T-helper 17 cell (primary cell): ENCODE measurements around the gene EMILIN2. TPM values are rescaled to one million over a fixed set of nuclear protein-coding genes. Genes with fewer than 3 reads are reported as not detected.
A peak's percentile ranks its signal among the peaks of the same experiment; 100 is the strongest.

ENCODE experiments used
- ATAC-seq: fragments of 150-1000 bp; cut with Tn5 transposase; 2 replicates; pipeline ENCODE4 v1.10.0; 2021; ENCODE audit warnings: mild to moderate bottlenecking, moderate library complexity
- DNase-seq, 3 donors: peaks; one replicate each; pipeline versions ENCODE4 v3.0.0 to v3.0.0-alpha.2; 2020 to 2021
- H3K9me3 ChIP-seq: one replicate; pipeline ENCODE4 v1.7.0; 2013; ENCODE audit warnings: low read length, mild to moderate bottlenecking; ENCODE audit not compliant: control insufficient read depth, poor library complexity, severe bottlenecking
- H3K27ac Mint-ChIP-seq: one replicate; pipeline ENCODE4 v1.8.0; 2022; ENCODE audit warnings: mild to moderate bottlenecking, moderate library complexity, mixed read lengths
- H3K27me3 Mint-ChIP-seq: one replicate; pipeline ENCODE4 v1.8.0; 2022; ENCODE audit warnings: mixed read lengths
- H3K36me3 Mint-ChIP-seq: one replicate; pipeline ENCODE4 v1.8.0; 2022; ENCODE audit warnings: low read depth, mixed read lengths
- H3K4me1 Mint-ChIP-seq: one replicate; pipeline ENCODE4 v1.8.0; 2022; ENCODE audit warnings: mild to moderate bottlenecking, mixed read lengths
- H3K4me3 Mint-ChIP-seq: one replicate; pipeline ENCODE4 v1.8.0; 2022; ENCODE audit warnings: mild to moderate bottlenecking, moderate library complexity, mixed read lengths
- total RNA-seq, 4 donors: library from RNA in 2 of 4; stranded (reverse) in 2 of 4; gene quantifications; one replicate each; pipeline ENCODE4 v1.2.3 and lab custom pipeline; 2022 to 2026

EMILIN2 gene
- total RNA-seq, 2 donors from 2014 or later = 5.8 to 9.9 TPM

DNA sequence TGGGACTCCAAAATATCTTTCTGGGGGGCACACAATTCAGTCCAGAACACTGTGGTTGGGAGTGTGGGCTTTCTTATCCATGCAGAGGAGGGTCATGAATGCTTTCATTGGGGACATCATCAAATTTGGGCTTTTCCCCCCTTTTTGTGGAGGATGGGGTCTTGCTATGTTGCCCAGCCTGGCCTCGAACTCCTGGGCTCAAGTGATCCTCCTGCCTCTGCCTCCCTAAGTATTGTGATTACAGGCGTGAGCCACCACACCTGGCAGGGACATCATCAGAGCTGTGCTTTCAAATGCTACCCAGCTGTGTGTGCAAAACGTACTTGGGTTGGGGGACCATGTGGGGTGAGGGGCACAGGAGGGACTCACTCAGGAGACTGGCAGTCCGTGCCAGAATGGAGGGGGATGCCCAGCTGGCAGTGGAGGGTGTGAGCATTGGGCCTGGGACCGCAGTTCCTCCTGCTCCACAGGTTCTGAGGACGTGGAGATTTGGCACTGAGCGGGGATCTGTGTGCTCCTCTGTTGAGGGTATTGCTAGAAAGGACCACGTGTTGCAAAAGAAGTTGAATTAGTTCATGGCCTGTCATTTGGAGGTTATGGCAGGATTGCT, 24.4 kb downstream of the EMILIN2 start:
- no peak overlapping the region for H3K27ac Mint-ChIP-seq
- peaks cover 8% of the 10 kb centered on the region for H3K4me1 Mint-ChIP-seq
- no peak for DNase-seq
- H3K4me3 Mint-ChIP-seq = no peak overlapping the region
- peaks cover 4% of the 10 kb centered on the region for H3K27me3 Mint-ChIP-seq
- no peaks in the 10 kb centered on the region for H3K36me3 Mint-ChIP-seq
- ATAC-seq = no peak
- H3K9me3 ChIP-seq = no peaks in the 10 kb centered on the region

DNA sequence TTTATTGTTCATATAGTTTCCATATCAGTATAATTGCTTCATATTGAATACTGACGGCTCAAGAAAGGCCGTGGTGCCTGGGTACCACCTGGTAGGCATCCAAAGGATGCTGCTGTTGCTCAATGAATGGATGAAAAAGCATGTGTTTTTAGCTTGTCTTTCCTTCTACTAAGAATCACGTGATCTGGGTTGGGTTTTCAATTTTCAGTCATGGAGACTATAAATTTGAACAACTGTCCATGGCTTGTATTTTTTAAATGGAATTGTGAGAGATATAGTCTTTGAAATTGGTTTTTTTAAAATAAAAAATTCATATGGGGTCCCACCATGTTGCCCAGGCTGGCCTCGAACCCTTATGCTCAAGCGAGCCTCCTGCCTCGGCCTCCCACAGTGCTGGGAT, 25.3 kb downstream of the EMILIN2 start:
- no peak overlapping the region for H3K4me3 Mint-ChIP-seq
- H3K27me3 Mint-ChIP-seq = peaks cover 4% of the 10 kb centered on the region
- DNase-seq (no peak), ATAC-seq (no peak)
- H3K4me1 Mint-ChIP-seq = peaks cover 4% of the 10 kb centered on the region
- no peaks in the 10 kb centered on the region for H3K36me3 Mint-ChIP-seq
- H3K27ac Mint-ChIP-seq = no peak overlapping the region
- H3K9me3 ChIP-seq = no peaks in the 10 kb centered on the region

DNA sequence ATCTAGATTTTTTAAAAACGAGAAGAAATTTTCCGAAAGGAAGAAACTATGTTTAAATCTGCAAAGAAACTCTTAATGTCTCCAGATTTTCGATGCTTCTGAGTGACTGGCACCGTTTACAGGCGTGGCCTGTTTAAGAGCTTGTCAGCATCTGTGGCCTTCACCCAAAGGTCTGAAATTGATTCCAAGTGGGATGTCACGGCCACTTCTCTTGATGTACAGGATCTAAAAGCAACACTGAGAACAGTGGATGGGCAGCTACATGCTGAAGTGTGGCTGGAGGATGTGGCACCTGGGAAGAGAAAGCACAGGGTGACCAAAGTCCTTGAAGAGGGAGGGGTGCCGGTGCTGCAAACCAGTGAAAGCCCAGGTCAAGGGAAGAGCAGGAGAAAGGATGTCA, 28.0 kb downstream of the EMILIN2 start:
- H3K36me3 Mint-ChIP-seq = no peaks in the 10 kb centered on the region
- ATAC-seq = no peak
- H3K27ac Mint-ChIP-seq = no peak overlapping the region
- H3K4me1 Mint-ChIP-seq = peaks cover 4% of the 10 kb centered on the region
- no peak overlapping the region for H3K4me3 Mint-ChIP-seq
- H3K9me3 ChIP-seq = no peaks in the 10 kb centered on the region
- DNase-seq = no peak
- no peaks in the 10 kb centered on the region for H3K27me3 Mint-ChIP-seq

GRCh38 chr18:2878656-2879330, 32.0 kb downstream of the EMILIN2 start:
- no peaks in the 10 kb centered on the region for H3K9me3 ChIP-seq
- no peaks in the 10 kb centered on the region for H3K36me3 Mint-ChIP-seq
- ATAC-seq (no peak), DNase-seq (no peak)
- H3K4me3 Mint-ChIP-seq = no peak overlapping the region
- H3K27me3 Mint-ChIP-seq = no peaks in the 10 kb centered on the region
- no peak overlapping the region for H3K27ac Mint-ChIP-seq
- peaks cover 22% of the 10 kb centered on the region for H3K4me1 Mint-ChIP-seq

GRCh38 chr18:2879889-2880288, 33.1 kb downstream of the EMILIN2 start:
- Mint-ChIP-seq H3K4me1 (peaks cover 22% of the 10 kb centered on the region), H3K27me3 (no peaks in the 10 kb centered on the region), H3K36me3 (no peaks in the 10 kb centered on the region), H3K4me3 (no peak overlapping the region), H3K27ac (no peak overlapping the region)
- no peaks in the 10 kb centered on the region for H3K9me3 ChIP-seq
- ATAC-seq (no peak), DNase-seq (no peak)

- H3K4me1 Mint-ChIP-seq = peaks cover 19% of the 10 kb centered on the region
- no peaks in the 10 kb centered on the region for H3K9me3 ChIP-seq
- H3K36me3 Mint-ChIP-seq = no peaks in the 10 kb centered on the region
- no peaks in the 10 kb centered on the region for H3K27me3 Mint-ChIP-seq
- no peak overlapping the region for H3K27ac Mint-ChIP-seq
- DNase-seq (no peak), ATAC-seq (no peak)
- no peak overlapping the region for H3K4me3 Mint-ChIP-seq
These were observed 33.7 kb downstream of the EMILIN2 start for GRCh38 chr18:2880473-2880872.

DNA sequence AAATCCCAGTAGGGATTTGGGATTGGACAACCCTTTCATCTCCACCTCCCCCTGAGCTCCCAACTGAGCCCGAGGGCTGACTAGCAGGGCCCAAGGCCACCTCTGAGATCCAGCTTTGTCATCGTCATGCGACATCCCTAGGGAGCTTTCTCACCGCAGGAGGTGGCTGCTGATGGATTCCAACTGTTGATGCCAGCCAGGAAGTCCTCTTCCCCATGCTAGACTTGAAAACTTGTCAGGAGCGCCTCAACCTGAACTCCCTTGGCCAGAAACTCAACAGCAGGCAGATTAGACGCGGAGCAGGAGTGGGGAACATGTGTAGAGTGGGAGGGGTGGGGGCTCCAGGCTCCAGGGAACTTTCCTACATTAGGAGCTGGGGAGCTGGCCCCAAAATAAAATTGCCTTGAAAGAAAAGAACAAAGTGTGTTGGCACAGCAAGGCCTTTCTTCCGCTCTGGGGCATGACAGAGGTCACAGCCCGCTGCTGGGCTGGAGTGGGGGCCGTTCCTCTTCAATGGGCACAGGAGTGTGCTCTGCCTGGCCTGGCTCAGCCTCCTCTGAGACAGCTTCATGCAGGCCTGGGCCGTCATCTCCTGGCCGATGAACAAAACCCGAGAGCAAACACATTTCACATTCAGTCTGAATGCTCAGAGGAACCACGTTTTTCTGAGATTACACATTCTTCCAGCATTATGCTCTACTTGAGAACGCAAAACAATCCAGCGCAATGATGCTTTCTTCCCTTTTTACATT, 34.5 kb downstream of the EMILIN2 start:
- H3K36me3 Mint-ChIP-seq = no peaks in the 10 kb centered on the region
- ATAC-seq = peak; percentile 32
- DNase-seq = no peak
- no peaks in the 10 kb centered on the region for H3K27me3 Mint-ChIP-seq
- H3K9me3 ChIP-seq = no peaks in the 10 kb centered on the region
- H3K4me3 Mint-ChIP-seq = peak overlapping the region; percentile 78
- H3K27ac Mint-ChIP-seq = peak overlapping the region; percentile 94
- peaks cover 19% of the 10 kb centered on the region for H3K4me1 Mint-ChIP-seq

GRCh38 chr18:2881840-2882195, 35.0 kb downstream of the EMILIN2 start:
- H3K36me3 Mint-ChIP-seq = no peaks in the 10 kb centered on the region
- H3K9me3 ChIP-seq = peaks cover 3% of the 10 kb centered on the region
- peak overlapping the region; percentile 78 for H3K4me3 Mint-ChIP-seq
- DNase-seq (no peak), ATAC-seq (peak; percentile 66)
- H3K4me1 Mint-ChIP-seq = peaks cover 19% of the 10 kb centered on the region
- H3K27ac Mint-ChIP-seq = peak overlapping the region; percentile 94
- H3K27me3 Mint-ChIP-seq = no peaks in the 10 kb centered on the region

DNA sequence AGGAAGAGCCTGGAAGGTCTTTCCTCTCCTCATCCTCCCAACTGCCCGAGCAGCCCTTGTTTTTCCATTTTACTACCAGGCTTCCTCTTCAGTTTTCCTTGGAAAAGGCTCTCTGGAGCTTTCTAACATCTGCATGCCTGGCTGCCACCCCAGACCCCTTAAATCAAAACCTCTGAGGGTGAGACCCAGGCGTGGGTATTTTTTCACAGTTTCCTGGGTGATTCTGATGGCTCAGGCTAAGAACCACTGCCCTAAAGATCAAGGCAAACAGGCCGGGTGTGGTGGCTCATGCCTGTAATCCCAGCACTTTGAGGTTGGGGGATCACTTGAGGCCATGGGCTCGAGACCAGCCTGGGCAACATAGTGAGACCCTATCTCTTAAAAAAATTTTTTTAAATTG, 35.4 kb downstream of the EMILIN2 start:
- Mint-ChIP-seq H3K4me1 (peaks cover 19% of the 10 kb centered on the region), H3K27ac (peak overlapping the region; percentile 94), H3K27me3 (no peaks in the 10 kb centered on the region), H3K36me3 (no peaks in the 10 kb centered on the region), H3K4me3 (peak overlapping the region; percentile 78)
- H3K9me3 ChIP-seq = peaks cover 3% of the 10 kb centered on the region
- ATAC-seq (no peak), DNase-seq (no peak)

- no peaks in the 10 kb centered on the region for H3K36me3 Mint-ChIP-seq
- peaks cover 3% of the 10 kb centered on the region for H3K9me3 ChIP-seq
- ATAC-seq (peak; percentile 85), DNase-seq (peak in 1 of 3 donors; percentile 21)
- H3K4me3 Mint-ChIP-seq = peak overlapping the region; percentile 82
- H3K27ac Mint-ChIP-seq = peak overlapping the region; percentile 94
- peaks cover 19% of the 10 kb centered on the region for H3K4me1 Mint-ChIP-seq
- H3K27me3 Mint-ChIP-seq = no peaks in the 10 kb centered on the region
These were observed 36.4 kb downstream of the EMILIN2 start for GRCh38 chr18:2883076-2883735.

- Mint-ChIP-seq H3K27me3 (no peaks in the 10 kb centered on the region), H3K36me3 (no peaks in the 10 kb centered on the region), H3K27ac (no peak overlapping the region), H3K4me1 (peaks cover 21% of the 10 kb centered on the region), H3K4me3 (no peak overlapping the region)
- ATAC-seq = no peak
- DNase-seq = no peak
- H3K9me3 ChIP-seq = peaks cover 3% of the 10 kb centered on the region
These were observed 38.0 kb downstream of the EMILIN2 start for GRCh38 chr18:2884706-2885285.

DNA sequence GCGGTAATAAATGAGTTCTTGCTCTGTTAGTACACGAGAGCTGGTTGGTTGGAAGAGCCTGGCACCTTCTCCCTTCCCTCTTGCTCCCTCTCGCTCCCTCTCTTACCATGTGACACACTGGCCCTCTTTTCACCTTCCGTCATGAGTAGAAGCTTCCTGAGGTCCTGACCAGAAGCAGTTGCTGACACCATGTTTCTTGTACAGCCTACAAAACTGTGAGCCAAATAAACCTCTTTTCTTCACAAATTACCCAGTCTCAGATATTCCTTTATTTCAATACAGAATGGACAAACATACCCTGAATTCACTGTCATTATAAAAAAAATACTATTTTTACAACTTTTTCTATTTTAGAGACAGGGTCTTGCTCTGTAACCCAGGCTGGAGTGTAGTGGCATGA, 40.7 kb downstream of the EMILIN2 start:
- Mint-ChIP-seq H3K27ac (no peak overlapping the region), H3K36me3 (no peaks in the 10 kb centered on the region), H3K4me1 (peaks cover 38% of the 10 kb centered on the region), H3K27me3 (no peaks in the 10 kb centered on the region), H3K4me3 (no peak overlapping the region)
- DNase-seq (no peak), ATAC-seq (no peak)
- peaks cover 3% of the 10 kb centered on the region for H3K9me3 ChIP-seq

DNA sequence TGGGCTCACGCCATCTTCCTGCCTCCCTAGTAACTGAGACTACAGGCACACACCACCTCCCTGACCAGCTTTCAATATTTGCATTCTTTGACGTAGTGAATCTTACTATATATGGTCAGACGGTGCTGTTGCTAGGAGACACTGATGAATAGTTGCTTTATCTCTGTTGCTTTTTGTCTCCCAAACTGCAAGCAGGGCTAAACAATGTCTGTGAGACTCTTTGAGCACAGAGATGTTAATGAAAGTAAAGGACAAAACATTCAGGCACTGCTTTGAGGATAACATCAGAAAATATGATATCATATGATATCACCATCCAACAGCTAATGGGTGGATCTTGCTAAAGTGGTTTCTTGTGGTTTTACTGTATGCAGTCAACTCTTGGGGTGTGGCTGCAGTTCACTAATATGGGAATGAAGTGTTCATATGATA, 43.0 kb downstream of the EMILIN2 start:
- peak overlapping the region; percentile 79 for H3K27ac Mint-ChIP-seq
- H3K4me3 Mint-ChIP-seq = peak overlapping the region; percentile 64
- H3K4me1 Mint-ChIP-seq = peaks cover 31% of the 10 kb centered on the region
- no peaks in the 10 kb centered on the region for H3K27me3 Mint-ChIP-seq
- peak; percentile 88 for ATAC-seq
- peaks cover 3% of the 10 kb centered on the region for H3K9me3 ChIP-seq
- no peak for DNase-seq
- H3K36me3 Mint-ChIP-seq = no peaks in the 10 kb centered on the region
